Islet precursor cell (in vitro differentiated cells): Measurements from ENCODE around the gene SYT15.
"Not testable (repeated sequence)": the region's sequence is repeated elsewhere in the genome, so short reads cannot be mapped to it uniquely, and the experiment has no call there.

Experiments used
- DNase-seq: peaks from one replicate; pipeline ENCODE4 v3.0.0-alpha.2; 2018

The SYT15 gene

GRCh38 chr10:46557319-46558121, 21.4 kb upstream of the SYT15 start:
- DNase-seq = peak; percentile 61

GRCh38 chr10:46558122-46558391, 20.9 kb upstream of the SYT15 start:
- DNase-seq = peak; percentile 58

GRCh38 chr10:46558392-46559185, 20.3 kb upstream of the SYT15 start:
- DNase-seq = peak; percentile 57

DNA sequence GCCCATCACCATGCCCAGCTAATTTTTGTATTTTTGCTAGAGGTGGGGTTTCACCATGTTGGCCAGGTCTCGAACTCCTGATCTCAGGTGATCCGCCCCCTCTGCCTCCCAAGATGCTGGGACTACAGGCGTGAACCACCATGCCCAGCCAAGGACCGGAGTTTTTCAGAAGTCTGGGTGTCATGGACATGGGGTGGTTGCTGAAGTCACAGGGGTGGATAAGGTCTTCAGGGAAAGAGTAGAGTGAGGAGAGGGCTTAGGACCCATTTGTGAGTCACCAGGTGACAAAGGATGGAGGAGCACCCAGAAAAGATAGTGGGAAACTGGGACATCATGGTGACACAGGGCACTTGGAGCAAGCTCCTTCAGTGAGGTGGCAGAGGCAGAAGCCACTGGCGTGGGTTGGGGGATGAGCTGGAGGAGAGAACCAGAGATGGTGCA, 19.7 kb upstream of the SYT15 start:
- peak; percentile 47 for DNase-seq

DNA sequence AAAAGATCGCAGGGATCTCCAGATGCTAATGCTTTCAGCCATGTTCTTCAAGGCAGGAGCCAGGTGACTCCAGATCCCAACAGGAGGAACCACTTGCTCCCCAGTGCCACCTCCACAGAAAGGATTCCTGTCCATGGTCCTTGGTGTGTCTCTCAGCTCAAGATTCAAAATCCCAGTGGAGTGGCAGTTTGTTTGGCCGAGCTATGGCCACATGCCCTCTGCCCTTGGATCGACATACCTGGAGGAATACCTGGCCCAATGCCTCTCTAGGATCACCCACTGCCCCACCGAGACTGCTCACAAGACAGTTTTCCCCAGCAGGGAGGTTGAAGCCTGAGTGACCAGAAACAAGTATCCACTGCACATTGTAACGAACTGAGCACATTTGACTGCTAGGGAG, 18.5 kb upstream of the SYT15 start:
- DNase-seq = no peak

- DNase-seq = peak; percentile 49
Observed at GRCh38 chr10:46560952-46561351, 18.0 kb upstream of the SYT15 start.

DNA sequence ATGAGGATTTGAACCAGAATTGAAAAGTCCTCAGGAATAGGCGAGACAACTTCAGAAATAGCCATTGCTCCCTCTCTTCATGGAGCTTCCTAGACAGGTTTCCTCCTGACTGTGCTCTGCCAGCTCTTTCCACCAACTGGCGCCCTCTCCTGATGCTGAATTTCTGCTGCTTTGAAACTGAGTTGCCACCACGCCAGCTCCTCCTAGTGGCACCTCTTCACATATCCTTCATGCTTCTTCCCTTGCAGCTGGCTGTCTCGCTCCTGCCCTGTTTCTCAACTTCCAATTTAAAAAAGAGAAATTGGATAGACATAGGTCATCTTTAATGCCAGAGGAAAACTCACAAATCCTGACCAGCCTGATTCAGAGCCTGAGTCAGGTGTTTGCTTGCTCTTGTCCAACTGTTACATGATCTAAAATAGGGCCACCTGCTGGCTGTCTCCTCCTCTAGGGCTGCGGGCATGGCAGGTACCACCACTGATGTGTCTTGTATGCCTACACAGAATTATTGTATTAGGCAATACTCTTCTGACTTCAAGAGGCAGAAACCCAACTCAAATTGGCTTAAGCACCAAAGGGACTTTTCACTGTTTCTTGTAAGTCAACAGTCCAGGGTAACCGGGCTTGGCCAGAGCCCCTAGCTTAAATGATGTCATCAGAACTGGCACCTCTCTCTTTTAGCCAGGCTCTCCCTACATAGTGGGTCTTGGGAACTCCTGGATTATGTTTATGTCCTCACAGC, 13.2 kb upstream of the SYT15 start:
- DNase-seq = peak; percentile 85

DNA sequence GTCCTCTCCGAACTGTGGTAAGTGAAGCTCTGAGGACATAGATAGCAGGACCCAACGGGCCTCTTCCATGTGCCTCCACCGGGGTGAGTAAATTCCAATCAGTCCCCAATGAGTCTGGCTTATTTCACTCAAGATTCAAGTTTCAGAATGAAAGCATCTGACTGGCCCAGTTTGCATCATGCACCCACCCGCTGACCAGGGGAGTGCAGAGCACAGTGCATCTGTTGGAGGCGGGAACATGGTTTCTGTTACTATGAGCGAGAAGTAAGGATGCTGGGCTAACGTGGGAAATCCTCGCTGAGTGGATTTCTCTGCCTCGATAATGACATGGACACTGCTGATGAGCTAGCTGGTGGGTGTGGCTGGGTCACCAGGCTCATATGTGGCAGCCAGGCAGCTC, 11.8 kb upstream of the SYT15 start:
- not testable (repeated sequence) for DNase-seq

- not testable (repeated sequence) for DNase-seq
Observed at GRCh38 chr10:46570655-46571054, 8.3 kb upstream of the SYT15 start.

DNA sequence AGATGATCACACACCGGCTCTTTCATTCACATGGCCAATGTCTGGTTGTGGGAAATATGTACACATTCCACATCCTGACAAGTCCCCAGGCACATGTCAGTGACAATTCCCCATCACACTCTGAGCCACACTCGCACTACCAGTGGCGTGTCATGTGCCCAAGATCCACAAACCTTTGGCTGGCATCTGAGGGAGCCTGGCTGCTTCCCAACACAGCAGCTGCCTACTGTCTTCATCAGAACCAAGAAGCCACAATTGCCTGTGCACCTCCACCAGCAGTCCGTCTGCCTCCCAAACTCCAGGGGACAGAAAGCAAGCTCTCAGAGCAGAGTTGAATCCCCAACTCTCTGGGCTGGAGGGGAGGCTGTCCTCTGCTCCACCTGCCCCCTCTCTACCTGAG, 6.2 kb upstream of the SYT15 start:
- peak; percentile 27 for DNase-seq

DNA sequence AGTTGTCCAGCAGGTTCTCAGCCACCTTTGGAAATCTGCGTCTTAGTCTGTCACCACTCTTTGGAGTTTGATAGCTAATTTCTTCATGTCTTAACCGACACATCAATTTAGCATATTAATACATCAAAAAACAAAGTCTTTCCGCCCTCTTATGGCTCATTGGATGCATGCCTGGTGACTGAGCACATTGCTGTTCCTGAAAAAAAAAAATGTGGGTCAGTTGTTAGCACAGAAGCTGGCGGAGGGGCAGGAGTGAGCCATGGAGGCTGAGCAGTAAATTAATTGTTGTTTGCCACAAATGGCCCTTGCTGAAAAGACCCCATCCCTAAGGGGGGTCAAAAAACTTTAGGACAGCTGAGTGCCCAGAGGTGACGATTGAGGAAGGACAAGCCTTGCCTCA, 5.6 kb upstream of the SYT15 start:
- DNase-seq = peak; percentile 13

- peak; percentile 14 for DNase-seq
Observed at GRCh38 chr10:46573884-46574283, 5.0 kb upstream of the SYT15 start.

GRCh38 chr10:46577624-46578473, 1.1 kb upstream of the SYT15 start:
- DNase-seq = peak; percentile 39

DNA sequence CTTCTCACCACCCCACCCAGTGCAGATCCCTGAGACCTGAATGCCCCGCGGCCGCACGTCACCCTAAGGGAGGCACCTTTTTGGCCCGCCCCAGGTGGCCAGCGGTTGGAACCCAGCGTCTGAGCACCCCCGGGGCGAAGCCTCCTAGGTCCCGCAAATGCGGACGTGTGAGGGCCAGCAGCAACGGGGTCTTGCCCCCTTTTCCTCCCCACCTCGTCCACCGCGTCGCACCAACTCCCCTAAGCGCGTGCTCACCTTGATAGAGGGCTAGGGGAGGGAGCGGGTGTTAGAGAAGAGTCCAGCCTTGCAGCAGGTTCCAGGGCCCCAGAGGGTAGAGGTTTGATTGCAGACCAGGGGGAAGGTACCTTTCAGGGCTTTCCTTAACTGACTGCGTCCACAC, 450 bp downstream of the SYT15 start:
- DNase-seq = not testable (repeated sequence)

- DNase-seq = not testable (repeated sequence)
Observed at GRCh38 chr10:46581997-46582396, 3.1 kb downstream of the SYT15 start.

DNA sequence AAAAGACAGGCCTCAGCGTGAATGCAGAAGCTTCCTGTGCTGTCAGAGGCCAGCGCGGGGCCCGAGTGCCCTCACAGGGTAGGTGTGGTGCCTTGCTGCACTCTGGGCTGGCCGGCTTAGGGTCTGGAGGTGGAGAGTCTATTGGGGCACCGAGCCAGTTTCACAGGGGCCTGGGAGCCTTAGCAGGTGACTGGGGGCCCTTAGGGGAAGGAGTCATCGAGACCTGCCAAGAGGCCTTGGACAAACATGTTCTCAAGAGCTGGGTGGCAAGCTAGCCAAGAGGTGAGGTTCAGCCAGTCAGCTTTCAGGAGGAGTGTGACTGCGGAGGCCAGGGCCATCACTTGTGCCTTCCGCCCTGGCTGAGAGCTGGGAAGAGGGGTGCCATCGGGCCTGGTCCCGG, 3.6 kb downstream of the SYT15 start:
- not testable (repeated sequence) for DNase-seq

- peak; percentile 22 for DNase-seq
Observed at GRCh38 chr10:46584196-46584595, 5.3 kb downstream of the SYT15 start.

GRCh38 chr10:46585246-46585645, 6.3 kb downstream of the SYT15 start:
- DNase-seq = not testable (repeated sequence)

GRCh38 chr10:46587546-46587945, 8.6 kb downstream of the SYT15 start:
- DNase-seq = not testable (repeated sequence)

DNA sequence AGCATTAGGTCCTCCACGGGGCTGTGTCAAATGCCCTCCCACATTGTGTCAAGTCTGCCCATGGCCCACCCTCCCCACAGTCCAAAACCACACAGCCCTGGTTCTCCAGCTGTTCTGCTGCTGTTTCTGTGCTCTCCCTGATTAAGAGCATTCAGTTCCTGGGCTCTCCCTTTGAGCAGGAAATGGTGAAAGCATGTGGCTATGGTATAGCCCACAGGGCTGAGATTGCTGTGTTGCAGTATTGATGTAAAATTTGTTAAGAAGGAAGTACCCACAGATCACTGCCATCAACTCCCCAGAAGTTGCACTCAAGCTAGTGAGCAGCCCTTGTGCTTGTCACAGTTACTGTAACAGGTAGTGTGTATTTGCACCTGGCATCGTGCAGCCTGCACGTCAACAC, 9.3 kb downstream of the SYT15 start:
- DNase-seq = not testable (repeated sequence)

GRCh38 chr10:46589589-46589988, 10.7 kb downstream of the SYT15 start:
- not testable (repeated sequence) for DNase-seq

DNA sequence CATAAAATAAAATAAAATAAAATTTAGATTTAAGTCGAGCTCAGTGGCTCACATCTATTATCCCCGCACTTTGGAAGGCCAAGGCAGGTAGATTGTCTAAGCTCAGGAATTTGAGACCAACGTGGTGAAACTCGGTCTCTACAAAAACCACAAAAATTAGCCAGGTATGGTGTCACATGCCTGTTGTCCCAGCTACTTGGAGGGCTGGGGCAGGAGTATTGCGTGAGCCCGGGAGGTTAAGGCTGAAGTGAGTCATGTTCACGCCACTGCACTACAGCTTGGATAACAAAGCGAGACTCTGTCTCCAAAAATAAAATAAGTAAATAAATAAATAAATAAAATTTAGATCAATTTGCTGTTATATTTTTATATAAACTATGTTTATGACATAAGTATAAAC, 12.1 kb downstream of the SYT15 start:
- DNase-seq = not testable (repeated sequence)

GRCh38 chr10:46593307-46593706, 14.4 kb downstream of the SYT15 start:
- DNase-seq = not testable (repeated sequence)
